H1 (cell line): ENCODE measurements around the gene ADRA2B. TPM values are rescaled to one million over a fixed set of nuclear protein-coding genes. Genes with fewer than 3 reads are reported as not detected.

ENCODE experiments used
- CTCF ChIA-PET: fragments of 300-600 bp; sonication (Branson Sonifier 250); formaldehyde crosslinking; loops from one replicate; lab custom pipeline; 2021; ENCODE audit not compliant: partially characterized antibody; lab: Charles Lee
- POLR2A ChIA-PET: fragments of 300-600 bp; sonication (Branson Sonifier 250); formaldehyde crosslinking; loops from one replicate; lab custom pipeline; 2021; ENCODE audit warnings: inconsistent platforms; ENCODE audit not compliant: partially characterized antibody; lab: Charles Lee
- DNase-seq, 2 experiments: peaks; one replicate each; pipeline versions ENCODE4 v3.0.0 to v3.0.0-alpha.2; 2010 to 2022; ENCODE audit warnings: low spot score in 2 of 2, low read depth in 1 of 2, mixed read lengths in 1 of 2
- FAIRE-seq: peaks from 2 replicates; lab custom pipeline; 2011; peaks lifted over from hg19 to GRCh38; lab: Jason Lieb, UNC
- H2AFZ ChIP-seq: 2 replicates; pipeline ENCODE4 v1.8.1; 2012; ENCODE audit warnings: low read length, inconsistent platforms
- H2AK5ac ChIP-seq: 2 replicates; pipeline ENCODE4 v1.6.1; 2013; ENCODE audit warnings: low read depth, low read length
- H2BK120ac ChIP-seq: replicated peaks from 2 replicates; pipeline ENCODE3; 2013; ENCODE audit warnings: low read depth, low read length, inconsistent platforms
- H2BK12ac ChIP-seq: 2 replicates; pipeline ENCODE4 v1.6.1; 2013; ENCODE audit warnings: low read depth, low read length
- H2BK15ac ChIP-seq: 2 replicates; pipeline ENCODE4 v1.6.1; 2013; ENCODE audit warnings: low read length
- H2BK20ac ChIP-seq: 2 replicates; pipeline ENCODE4 v1.6.1; 2013; ENCODE audit warnings: low read length
- H2BK5ac ChIP-seq: 2 replicates; pipeline ENCODE4 v1.6.1; 2013; ENCODE audit warnings: low read depth, low read length
- H3K14ac ChIP-seq: 2 replicates; pipeline ENCODE4 v1.6.1; 2013; ENCODE audit warnings: inconsistent platforms; ENCODE audit not compliant: insufficient read length
- H3K18ac ChIP-seq: 2 replicates; pipeline ENCODE4 v1.6.1; 2013; ENCODE audit warnings: low read length; ENCODE audit errors: extremely low read depth
- H3K23ac ChIP-seq: 2 replicates; pipeline ENCODE4 v1.6.1; 2013; ENCODE audit warnings: inconsistent platforms; ENCODE audit not compliant: insufficient read length
- H3K23me2 ChIP-seq: 2 replicates; pipeline ENCODE4 v1.6.1; 2013; ENCODE audit warnings: low read depth, low read length
- H3K27ac ChIP-seq: 2 replicates; pipeline ENCODE4 v1.6.1; 2011; ENCODE audit warnings: low read depth, low read length, inconsistent platforms
- H3K27me3 ChIP-seq, 4 experiments: replicated peaks in 1 of 4; 1 replicate in 1 of 4; 2 replicates in 3 of 4; pipeline versions ENCODE4 v1.6.1 to v1.8.1; 2011 to 2013; ENCODE audit warnings: low read length in 3 of 4, mild to moderate bottlenecking in 3 of 4, inconsistent platforms in 2 of 4, mixed read lengths in 2 of 4, moderate library complexity in 1 of 4; ENCODE audit not compliant: control insufficient read depth in 3 of 4, insufficient read depth in 3 of 4; ENCODE audit errors: extremely low read depth in 1 of 4
- H3K36me3 ChIP-seq, 4 experiments: 2 replicates each; pipeline versions ENCODE4 v1.6.1 to v1.8.1; 2011 to 2013; ENCODE audit warnings: mild to moderate bottlenecking in 4 of 4, low read length in 3 of 4, moderate library complexity in 2 of 4, control low read depth in 1 of 4, inconsistent platforms in 1 of 4; ENCODE audit not compliant: insufficient read depth in 4 of 4, control insufficient read depth in 2 of 4
- H3K4ac ChIP-seq: replicated peaks from 2 replicates; pipeline ENCODE3; 2013; ENCODE audit warnings: low read length, low read depth, mixed read lengths, inconsistent platforms; ENCODE audit not compliant: insufficient read length
- H3K4me1 ChIP-seq, 4 experiments: replicated peaks in 1 of 4; 1 replicate in 1 of 4; 2 replicates in 3 of 4; pipeline versions ENCODE4 v1.6.1 to v1.8.1; 2011 to 2013; ENCODE audit warnings: low read length in 3 of 4, inconsistent platforms in 2 of 4, mixed read lengths in 1 of 4; ENCODE audit not compliant: insufficient read depth in 4 of 4, control insufficient read depth in 3 of 4
- H3K4me2 ChIP-seq, 2 experiments: 2 replicates each; pipeline versions ENCODE4 v1.6.1 to v1.8.1; 2011 to 2013; ENCODE audit warnings: low read depth in 2 of 2, low read length in 2 of 2, control low read depth in 1 of 2, inconsistent platforms in 1 of 2, mild to moderate bottlenecking in 1 of 2; ENCODE audit not compliant: insufficient read depth in 1 of 2
- H3K4me3 ChIP-seq, 4 experiments: fragments of 200-600, 300-600 bp in 1 of 4; sonication (generic), shearing (Covaris generic), sonication (Bioruptor Twin) in 1 of 4; 2 replicates each; pipeline versions ENCODE4 v1.5.1 to v1.8.1; 2011 to 2016; ENCODE audit warnings: low read length in 4 of 4, low read depth in 3 of 4, control low read depth in 2 of 4, inconsistent platforms in 2 of 4, mild to moderate bottlenecking in 2 of 4, mixed read lengths in 1 of 4, moderate library complexity in 1 of 4; ENCODE audit not compliant: insufficient read depth in 2 of 4; ENCODE audit errors: extremely low read depth in 1 of 4
- H3K56ac ChIP-seq: replicated peaks from 2 replicates; pipeline ENCODE3; 2013; ENCODE audit warnings: low read depth, mild to moderate bottlenecking, mixed read lengths, low read length, inconsistent platforms; ENCODE audit not compliant: insufficient read length
- H3K79me1 ChIP-seq: 2 replicates; pipeline ENCODE4 v1.6.1; 2013; ENCODE audit warnings: low read depth, low read length, control low read depth
- H3K79me2 ChIP-seq, 2 experiments: 2 replicates each; pipeline versions ENCODE4 v1.6.1 to v1.8.1; 2012 to 2013; ENCODE audit warnings: low read length in 2 of 2, mild to moderate bottlenecking in 2 of 2, inconsistent platforms in 1 of 2; ENCODE audit not compliant: insufficient read depth in 2 of 2, control insufficient read depth in 1 of 2
- H3K9ac ChIP-seq, 4 experiments: replicated peaks in 1 of 4; 1 replicate in 1 of 4; 2 replicates in 3 of 4; pipeline versions ENCODE4 v1.6.1 to v1.8.1; 2011 to 2013; ENCODE audit warnings: low read depth in 3 of 4, low read length in 3 of 4, control low read depth in 2 of 4, mild to moderate bottlenecking in 2 of 4, moderate library complexity in 2 of 4, inconsistent platforms in 1 of 4; ENCODE audit errors: extremely low read depth in 1 of 4
- H3K9me3 ChIP-seq, 2 experiments: 2 replicates each; pipeline versions ENCODE4 v1.6.1 to v1.8.1; 2012 to 2013; ENCODE audit warnings: mild to moderate bottlenecking in 2 of 2, moderate library complexity in 2 of 2, control low read depth in 1 of 2, inconsistent platforms in 1 of 2, low read depth in 1 of 2, low read length in 1 of 2, mixed read lengths in 1 of 2; ENCODE audit not compliant: insufficient read depth in 2 of 2
- H4K20me1 ChIP-seq, 2 experiments: replicated peaks in 1 of 2; 2 replicates each; pipeline versions ENCODE3 to v1.8.1; 2011 to 2013; ENCODE audit warnings: inconsistent platforms in 2 of 2, low read length in 2 of 2, mild to moderate bottlenecking in 1 of 2; ENCODE audit not compliant: insufficient read depth in 2 of 2, control insufficient read depth in 1 of 2
- H4K5ac ChIP-seq: 2 replicates; pipeline ENCODE4 v1.6.1; 2013; ENCODE audit warnings: low read length, low read depth, mixed read lengths, inconsistent platforms; ENCODE audit not compliant: insufficient read length
- H4K8ac ChIP-seq: 2 replicates; pipeline ENCODE4 v1.8.0; 2013; ENCODE audit warnings: mild to moderate bottlenecking, moderate library complexity, low read length, inconsistent platforms; ENCODE audit not compliant: insufficient read depth; ENCODE audit errors: extremely low read depth
- H4K91ac ChIP-seq: replicated peaks from 2 replicates; pipeline ENCODE3; 2013; ENCODE audit warnings: low read length, mixed read lengths, inconsistent platforms; ENCODE audit not compliant: insufficient read length
- CBX8 ChIP-seq: fragments of 300-800, 300-1000 bp; sonication (generic); IDR thresholded peaks from 2 replicates; pipeline ENCODE4 v1.7.1; 2016; ENCODE audit warnings: low read depth, low read length, borderline replicate concordance
- EGR1 ChIP-seq: IDR thresholded peaks from 2 replicates; pipeline ENCODE4 v1.6.1; 2011; ENCODE audit warnings: low read depth, low read length, borderline replicate concordance
- GABPA ChIP-seq: IDR thresholded peaks from 2 replicates; pipeline ENCODE4 v1.6.1; 2011; ENCODE audit warnings: mild to moderate bottlenecking, low read length, moderate library complexity, borderline replicate concordance; ENCODE audit not compliant: insufficient read depth
- MAFK ChIP-seq: IDR thresholded peaks from 2 replicates; pipeline ENCODE4 v1.6.1; 2012; ENCODE audit warnings: low read depth, mild to moderate bottlenecking, improper control_type of control experiment, low read length
- WGBS, 2 experiments: shearing (Covaris generic) in 1 of 2; methylation state at CpG; one replicate each; pipeline versions ENCODE4 v1.1.6 to v1.1.7; 2013 to 2015; ENCODE audit warnings: low lambda C conversion rate in 2 of 2, mixed read lengths in 2 of 2, inconsistent platforms in 1 of 2, low coverage in 1 of 2, missing lambda C conversion rate in 1 of 2; ENCODE audit not compliant: insufficient replicate concordance in 2 of 2, insufficient coverage in 1 of 2, insufficient read length in 1 of 2; ENCODE audit errors: extremely low coverage in 1 of 2, missing lambda C conversion rate in 1 of 2; 5-methylcytosine and 5-hydroxymethylcytosine counted together
- polyA plus RNA-seq, 7 experiments: library from polyadenylated mRNA; depleted of rRNA in 3 of 7; stranded (reverse) in 5 of 7; unstranded in 2 of 7; fragments of >200 nt in 5 of 7; fragments of 200-250 nt in 2 of 7; gene quantifications; 1 replicate in 5 of 7; 2 replicates in 1 of 7; 4 replicates in 1 of 7; pipeline versions ENCODE4 v1.2.1 to v1.2.3, GENCODE V29; 2011 to 2013; ENCODE audit warnings: missing spikeins in 2 of 7, mixed read lengths in 2 of 7
- total RNA-seq: library from RNA; stranded (reverse); fragmentation: NEBNext Ultra II Directional; extraction: Animal tissue kit (Norgen Biotek cat#: 25700); gene quantifications from 2 replicates; pipeline ENCODE4 v1.2.1, GENCODE V29; 2021

ADRA2B gene
- total and polyA plus RNA-seq, 2 of the 8 experiments (the other 6 are each of a cell fraction or from before 2014, with no cell fraction given), result 5.8 to 6.5 TPM

- CTCF ChIA-PET, result interaction anchor here (0.6 to 2.5 kb wide), 12 partner anchors 10 to 83 kb away, joined by 3 to 12 read pairs (median 6); partner anchors contain the start of gene ADRA2B
- no peak overlapping the region for H3K9ac ChIP-seq
- no peak overlapping the region; the same call in 1 of the 2 replicates for H3K18ac ChIP-seq
- POLR2A ChIA-PET, result interaction anchor here (1.3 to 1.7 kb wide), 2 partner anchors 9 to 16 kb away, joined by 3 to 11 read pairs; no protein-coding TSS in a partner anchor
- H3K14ac ChIP-seq, result no peak overlapping the region
- no peaks in the 10 kb centered on the region; a peak in 1 of 7 replicates for H3K27me3 ChIP-seq
- H3K23me2 ChIP-seq, result no peaks in the 10 kb centered on the region
- H4K8ac ChIP-seq, result no peak overlapping the region
- no peak overlapping the region for H3K4me2 ChIP-seq
- no peak overlapping the region for H3K23ac ChIP-seq
- no peaks in the 10 kb centered on the region for H4K20me1 ChIP-seq
- no peak overlapping the region for H2BK120ac ChIP-seq
- H2BK5ac ChIP-seq, result 0 out of 2 replicates have a peak overlapping the region, but pooled peaks have one; percentile 20
- no peaks in the 10 kb centered on the region for H3K9me3 ChIP-seq
- no peaks in the 10 kb centered on the region for H3K79me1 ChIP-seq
- DNase-seq (no peak), FAIRE-seq (no peak)
- no peak overlapping the region for H4K91ac ChIP-seq
- H3K56ac ChIP-seq, result no peak overlapping the region
- H3K4me3 ChIP-seq, result no peak overlapping the region
- no peak overlapping the region for H4K5ac ChIP-seq
- 91% methylated on average over 4 of the region's 4 CpGs; no CpG with 5 or more reads in 1 of the 2 experiments for WGBS, 2 experiments
- H3K79me2 ChIP-seq, result no peaks in the 10 kb centered on the region
- peak overlapping the region; percentile 92; the same call in 1 of the 2 replicates for H2BK15ac ChIP-seq
- no peak overlapping the region for H3K27ac ChIP-seq
- H2AK5ac ChIP-seq, result no peak overlapping the region
- H2BK12ac ChIP-seq, result 0 out of 2 replicates have a peak overlapping the region, but pooled peaks have one; percentile 68
- no peaks in the 10 kb centered on the region for H3K36me3 ChIP-seq
- H2BK20ac ChIP-seq, result 0 out of 2 replicates have a peak overlapping the region, but pooled peaks have one; percentile 48
- no peak overlapping the region for H2AFZ ChIP-seq
- H3K4me1 ChIP-seq, result peaks cover 3 to 24% (median 10%) of the 10 kb centered on the region in 4 experiments
- TF ChIP-seq EGR1 (no peak), GABPA (no peak), CBX8 (no peak), MAFK (no peak)
- no peak overlapping the region for H3K4ac ChIP-seq
Measured at GRCh38 chr2:96092573-96092877, 23.8 kb downstream of the ADRA2B start.
